K562 (cell line): ENCODE data around the gene KRTAP1-3. TPM values are rescaled to one million over a fixed set of nuclear protein-coding genes. Genes with fewer than 3 reads are reported as not detected.

Experiments
- ATAC-seq: fragments of 200-7000 bp; cut with Tn5 transposase; 3 replicates; pipeline ENCODE4 v1.9.1; 2020; ENCODE audit warnings: moderate library complexity
- BruUV-seq: library from RNA; stranded (reverse); fragments of 400-500 nt; replicated peaks from 2 replicates; lab custom pipeline; 2021; lab: Mats Ljungman, UMichigan
- CTCF ChIA-PET: fragments of 300-600 bp; formaldehyde crosslinking; extraction: SDS; loops from one replicate; lab custom pipeline; 2021; ENCODE audit warnings: low intra/inter-chr PET ratio; lab: Yijun Ruan, JAX
- POLR2A ChIA-PET: fragments of 300-600, 350-650 bp; sonication (Branson Sonifier 250); formaldehyde crosslinking; extraction: SDS; loops from one replicate; lab custom pipeline; 2021; ENCODE audit warnings: antibody characterized with exemption, inconsistent platforms; lab: Yijun Ruan, JAX
- DNase-seq, 4 experiments: peaks; one replicate each; pipeline versions ENCODE4 v3.0.0 to v3.0.0-alpha.2; 2011 to 2018; ENCODE audit warnings: low spot score in 3 of 4, mixed read lengths in 3 of 4; ENCODE audit errors: extremely low read depth in 1 of 4
- FAIRE-seq: peaks from 2 replicates; lab custom pipeline; 2011; peaks lifted over from hg19 to GRCh38; lab: Jason Lieb, UNC
- H2AFZ ChIP-seq: 2 replicates; pipeline ENCODE4 v1.6.0; 2011; ENCODE audit warnings: low read depth, low read length, control low read depth, inconsistent platforms
- H3K27ac ChIP-seq: fragments of 200-600 bp; 3 replicates; pipeline ENCODE4 v1.8.0; 2011; ENCODE audit warnings: low read depth, mild to moderate bottlenecking, control low read depth, inconsistent platforms, low read length, moderate library complexity, mixed read lengths; ENCODE audit errors: extremely low read depth
- H3K27me3 ChIP-seq, 2 experiments: fragments of 300-600 bp in 1 of 2; 2 replicates in 1 of 2; 3 replicates in 1 of 2; pipeline versions ENCODE4 v1.6.0 to v1.8.0; 2011; ENCODE audit warnings: inconsistent platforms in 2 of 2, low read length in 2 of 2, mild to moderate bottlenecking in 1 of 2, mixed read lengths in 1 of 2, moderate library complexity in 1 of 2; ENCODE audit not compliant: control insufficient read depth in 2 of 2, insufficient read depth in 2 of 2
- H3K36me3 ChIP-seq: fragments of 300-600 bp; 3 replicates; pipeline ENCODE4 v1.8.0; 2011; ENCODE audit warnings: mild to moderate bottlenecking, low read length, inconsistent platforms; ENCODE audit not compliant: control insufficient read depth, insufficient read depth
- H3K4me1 ChIP-seq, 2 experiments: fragments of 200-600 bp in 1 of 2; replicated peaks in 1 of 2; 2 replicates in 1 of 2; 3 replicates in 1 of 2; pipeline versions ENCODE4 v1.5.1 to v1.8.0; 2011; ENCODE audit warnings: inconsistent platforms in 2 of 2, low read length in 2 of 2, mild to moderate bottlenecking in 1 of 2, mixed read lengths in 1 of 2, moderate library complexity in 1 of 2; ENCODE audit not compliant: control insufficient read depth in 2 of 2, insufficient read depth in 2 of 2
- H3K4me2 ChIP-seq: 2 replicates; pipeline ENCODE4 v1.6.1; 2011; ENCODE audit warnings: low read length, control low read depth, inconsistent platforms, mixed read lengths; ENCODE audit not compliant: insufficient read depth
- H3K4me3 ChIP-seq: fragments of 200-600 bp; sonication (generic), shearing (Covaris generic); 2 replicates; pipeline ENCODE4 v1.5.1; 2016; ENCODE audit warnings: control low read depth, inconsistent platforms
- H3K79me2 ChIP-seq: fragments of 200-600 bp; 3 replicates; pipeline ENCODE4 v1.8.0; 2011; ENCODE audit warnings: low read length, inconsistent platforms; ENCODE audit not compliant: control insufficient read depth, insufficient read depth
- H3K9ac ChIP-seq, 2 experiments: 2 replicates each; pipeline versions ENCODE4 v1.6.0 to v1.6.1; 2011; ENCODE audit warnings: low read depth in 2 of 2, low read length in 2 of 2, control low read depth in 1 of 2, inconsistent platforms in 1 of 2, mild to moderate bottlenecking in 1 of 2, mixed read lengths in 1 of 2; ENCODE audit not compliant: insufficient read depth in 1 of 2
- H3K9me1 ChIP-seq: one replicate; pipeline ENCODE4 v1.6.0; 2011; ENCODE audit warnings: inconsistent platforms, mild to moderate bottlenecking, low read length, moderate library complexity; ENCODE audit not compliant: control insufficient read depth, insufficient read depth
- H3K9me3 ChIP-seq: replicated peaks from 2 replicates; pipeline ENCODE4 v1.5.1; 2011; ENCODE audit warnings: low read depth, low read length, inconsistent platforms; ENCODE audit not compliant: control insufficient read depth, insufficient read depth
- H4K20me1 ChIP-seq: replicated peaks from 2 replicates; pipeline ENCODE4 v1.6.1; 2011; ENCODE audit warnings: low read length, inconsistent platforms, mixed read lengths; ENCODE audit not compliant: control insufficient read depth, insufficient read depth
- MCM2 ChIP-seq: fragments of 450-650 bp; IDR thresholded peaks from 2 replicates; pipeline ENCODE4 v1.6.1; 2017; ENCODE audit warnings: low read depth, mild to moderate bottlenecking
- ZBTB8A ChIP-seq: fragments of 450-650 bp; IDR thresholded peaks from 2 replicates; pipeline ENCODE4 v1.6.1; 2018; ENCODE audit warnings: mild to moderate bottlenecking, moderate library complexity; ENCODE audit not compliant: partially characterized antibody
- ZFP91 ChIP-seq: sonication (generic); formaldehyde crosslinking; IDR thresholded peaks from 2 replicates; pipeline ENCODE4 v1.8.0; 2022; ENCODE audit warnings: mild to moderate bottlenecking, missing genetic modification reagents
- ZNF197 ChIP-seq: fragments of 200-800 bp; sonication (Bioruptor generic); IDR thresholded peaks from 2 replicates; pipeline ENCODE4 v1.6.1; 2016; ENCODE audit warnings: low read depth, missing genetic modification characterization, missing compliant biosample characterization
- ZNF395 ChIP-seq: fragments of 200-800 bp; sonication (Bioruptor generic); IDR thresholded peaks from 2 replicates; pipeline ENCODE4 v1.6.1; 2017; ENCODE audit warnings: missing genetic modification characterization, missing compliant biosample characterization
- WGBS: fragments of 100-300 bp; shearing (Covaris generic); methylation state at CpG from one replicate; pipeline ENCODE4 v1.1.6; 2016; ENCODE audit warnings: low coverage, mixed read lengths; ENCODE audit not compliant: insufficient coverage; ENCODE audit errors: missing lambda C conversion rate; 5-methylcytosine and 5-hydroxymethylcytosine counted together
- in situ Hi-C: fragments of 300-500 bp; cut with MboI; formaldehyde crosslinking; loops from 4 replicates; pipeline ENCODE4 v1.15.0; 2018; ENCODE audit warnings: inconsistent platforms, mixed read lengths
- intact Hi-C: fragments of 100-400 bp; cut with micrococcal nuclease; formaldehyde crosslinking; loops from 2 replicates; pipeline ENCODE4 v1.14.2; 2022
- polyA plus RNA-seq, 8 experiments: library from polyadenylated mRNA; depleted of rRNA in 4 of 8; stranded (reverse) in 5 of 8; unstranded in 3 of 8; fragments of >200 nt; fragmentation: Nextera tagmentation in 2 of 8; fragmentation: Illumina TruSeq in 1 of 8; extraction: Ambion mirVana in 2 of 8; extraction: Trizol in 1 of 8; gene quantifications; 2 replicates each; pipeline versions ENCODE4 v1.2.1 to v1.2.3, GENCODE V29; 2011 to 2014; ENCODE audit warnings: inconsistent platforms in 1 of 8, missing spikeins in 1 of 8
- total RNA-seq, 7 experiments: library from RNA; depleted of rRNA in 6 of 7; stranded (reverse); fragments of >200 nt in 6 of 7; fragmentation: Illumina TruSeq in 2 of 7; extraction: Trizol in 2 of 7; gene quantifications; 2 replicates each; pipeline versions ENCODE4 v1.2.1 to v1.2.3, GENCODE V29; 2011 to 2021; ENCODE audit warnings: low replicate concordance in 1 of 7
- TF ChIP-seq, protein P1 (sequence below): fragments of 450-650 bp; IDR thresholded peaks from 2 replicates; pipeline ENCODE4 v1.6.1; 2018; ENCODE audit not compliant: partially characterized antibody
- TF ChIP-seq, protein P2 (sequence below): fragments of 250-450 bp; sonication (Bioruptor Pico); IDR thresholded peaks from 2 replicates; pipeline ENCODE4 v1.4.0; 2020

KRTAP1-3 gene
- total and polyA plus RNA-seq, 9 of the 15 experiments (the other 6 are each of a cell fraction or from before 2014, with no cell fraction given) = not detected

GRCh38 chr17:40984226-40984625 lies 50.4 kb downstream of the KRTAP1-3 start, which contains the start of gene KRT40:
Gene KRT40 (minus strand): TSS chr17:40984326. CDS start chr17:40984273, 53 bp downstream.
- 0% methylated on average over 3 of the region's 3 CpGs for WGBS
- intact Hi-C loops (no loop called here), in situ Hi-C loops (no loop called here)
- no peak within 1 kb of the TSS for H2AFZ ChIP-seq
- H3K27ac ChIP-seq = no peak within 1 kb of the TSS
- no peaks in the 10 kb centered on the region for H3K9me3 ChIP-seq
- DNase-seq = no peak
- H3K79me2 ChIP-seq = no peaks in the 10 kb centered on the region
- no peak for ATAC-seq
- no TSS peak for BruUV-seq
- no peaks in the 10 kb centered on the region; a peak in 1 of 5 replicates for H3K4me1 ChIP-seq
- no peaks in the 10 kb centered on the region for H3K36me3 ChIP-seq
- H3K9ac ChIP-seq = no peak within 1 kb of the TSS
- no peak within 1 kb of the TSS for H3K4me3 ChIP-seq
- H4K20me1 ChIP-seq = no peaks in the 10 kb centered on the region
- ChIA-PET POLR2A (interaction anchor here (1.6 kb wide), 1 partner anchor 11 kb away, joined by 3 read pairs; no protein-coding TSS in a partner anchor), CTCF (no interaction called here)
- no peak for TF ChIP-seq ZNF395 (CRISPR knock-in tag)
- no peak for TF ChIP-seq ZFP91 (CRISPR knock-in tag)
- TF ChIP-seq ZNF197 (CRISPR knock-in tag) = no peak
- TF ChIP-seq, protein P1, sequence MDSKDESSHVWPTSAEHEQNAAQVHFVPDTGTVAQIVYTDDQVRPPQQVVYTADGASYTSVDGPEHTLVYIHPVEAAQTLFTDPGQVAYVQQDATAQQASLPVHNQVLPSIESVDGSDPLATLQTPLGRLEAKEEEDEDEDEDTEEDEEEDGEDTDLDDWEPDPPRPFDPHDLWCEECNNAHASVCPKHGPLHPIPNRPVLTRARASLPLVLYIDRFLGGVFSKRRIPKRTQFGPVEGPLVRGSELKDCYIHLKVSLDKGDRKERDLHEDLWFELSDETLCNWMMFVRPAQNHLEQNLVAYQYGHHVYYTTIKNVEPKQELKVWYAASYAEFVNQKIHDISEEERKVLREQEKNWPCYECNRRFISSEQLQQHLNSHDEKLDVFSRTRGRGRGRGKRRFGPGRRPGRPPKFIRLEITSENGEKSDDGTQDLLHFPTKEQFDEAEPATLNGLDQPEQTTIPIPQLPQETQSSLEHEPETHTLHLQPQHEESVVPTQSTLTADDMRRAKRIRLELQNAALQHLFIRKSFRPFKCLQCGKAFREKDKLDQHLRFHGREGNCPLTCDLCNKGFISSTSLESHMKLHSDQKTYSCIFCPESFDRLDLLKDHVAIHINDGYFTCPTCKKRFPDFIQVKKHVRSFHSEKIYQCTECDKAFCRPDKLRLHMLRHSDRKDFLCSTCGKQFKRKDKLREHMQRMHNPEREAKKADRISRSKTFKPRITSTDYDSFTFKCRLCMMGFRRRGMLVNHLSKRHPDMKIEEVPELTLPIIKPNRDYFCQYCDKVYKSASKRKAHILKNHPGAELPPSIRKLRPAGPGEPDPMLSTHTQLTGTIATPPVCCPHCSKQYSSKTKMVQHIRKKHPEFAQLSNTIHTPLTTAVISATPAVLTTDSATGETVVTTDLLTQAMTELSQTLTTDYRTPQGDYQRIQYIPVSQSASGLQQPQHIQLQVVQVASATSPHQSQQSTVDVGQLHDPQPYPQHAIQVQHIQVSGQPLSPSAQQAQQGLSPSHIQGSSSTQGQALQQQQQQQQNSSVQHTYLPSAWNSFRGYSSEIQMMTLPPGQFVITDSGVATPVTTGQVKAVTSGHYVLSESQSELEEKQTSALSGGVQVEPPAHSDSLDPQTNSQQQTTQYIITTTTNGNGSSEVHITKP = no peak
- TF ChIP-seq MCM2 = no peak
- TF ChIP-seq ZBTB8A = no peak
- TF ChIP-seq, protein P2, sequence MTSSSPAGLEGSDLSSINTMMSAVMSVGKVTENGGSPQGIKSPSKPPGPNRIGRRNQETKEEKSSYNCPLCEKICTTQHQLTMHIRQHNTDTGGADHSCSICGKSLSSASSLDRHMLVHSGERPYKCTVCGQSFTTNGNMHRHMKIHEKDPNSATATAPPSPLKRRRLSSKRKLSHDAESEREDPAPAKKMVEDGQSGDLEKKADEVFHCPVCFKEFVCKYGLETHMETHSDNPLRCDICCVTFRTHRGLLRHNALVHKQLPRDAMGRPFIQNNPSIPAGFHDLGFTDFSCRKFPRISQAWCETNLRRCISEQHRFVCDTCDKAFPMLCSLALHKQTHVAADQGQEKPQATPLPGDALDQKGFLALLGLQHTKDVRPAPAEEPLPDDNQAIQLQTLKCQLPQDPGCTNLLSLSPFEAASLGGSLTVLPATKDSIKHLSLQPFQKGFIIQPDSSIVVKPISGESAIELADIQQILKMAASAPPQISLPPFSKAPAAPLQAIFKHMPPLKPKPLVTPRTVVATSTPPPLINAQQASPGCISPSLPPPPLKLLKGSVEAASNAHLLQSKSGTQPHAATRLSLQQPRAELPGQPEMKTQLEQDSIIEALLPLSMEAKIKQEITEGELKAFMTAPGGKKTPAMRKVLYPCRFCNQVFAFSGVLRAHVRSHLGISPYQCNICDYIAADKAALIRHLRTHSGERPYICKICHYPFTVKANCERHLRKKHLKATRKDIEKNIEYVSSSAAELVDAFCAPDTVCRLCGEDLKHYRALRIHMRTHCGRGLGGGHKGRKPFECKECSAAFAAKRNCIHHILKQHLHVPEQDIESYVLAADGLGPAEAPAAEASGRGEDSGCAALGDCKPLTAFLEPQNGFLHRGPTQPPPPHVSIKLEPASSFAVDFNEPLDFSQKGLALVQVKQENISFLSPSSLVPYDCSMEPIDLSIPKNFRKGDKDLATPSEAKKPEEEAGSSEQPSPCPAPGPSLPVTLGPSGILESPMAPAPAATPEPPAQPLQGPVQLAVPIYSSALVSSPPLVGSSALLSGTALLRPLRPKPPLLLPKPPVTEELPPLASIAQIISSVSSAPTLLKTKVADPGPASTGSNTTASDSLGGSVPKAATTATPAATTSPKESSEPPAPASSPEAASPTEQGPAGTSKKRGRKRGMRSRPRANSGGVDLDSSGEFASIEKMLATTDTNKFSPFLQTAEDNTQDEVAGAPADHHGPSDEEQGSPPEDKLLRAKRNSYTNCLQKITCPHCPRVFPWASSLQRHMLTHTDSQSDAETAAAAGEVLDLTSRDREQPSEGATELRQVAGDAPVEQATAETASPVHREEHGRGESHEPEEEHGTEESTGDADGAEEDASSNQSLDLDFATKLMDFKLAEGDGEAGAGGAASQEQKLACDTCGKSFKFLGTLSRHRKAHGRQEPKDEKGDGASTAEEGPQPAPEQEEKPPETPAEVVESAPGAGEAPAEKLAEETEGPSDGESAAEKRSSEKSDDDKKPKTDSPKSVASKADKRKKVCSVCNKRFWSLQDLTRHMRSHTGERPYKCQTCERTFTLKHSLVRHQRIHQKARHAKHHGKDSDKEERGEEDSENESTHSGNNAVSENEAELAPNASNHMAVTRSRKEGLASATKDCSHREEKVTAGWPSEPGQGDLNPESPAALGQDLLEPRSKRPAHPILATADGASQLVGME (CRISPR knock-in tag) = no peak
- H3K27me3 ChIP-seq = peaks cover 3 to 26% of the 10 kb centered on the region in 2 experiments; a peak in 4 of 5 replicates
- FAIRE-seq = no peak
- H3K4me2 ChIP-seq = no peak within 1 kb of the TSS
- H3K9me1 ChIP-seq = peaks cover 4% of the 10 kb centered on the region
